NCI-H187 (cell line): ENCODE measurements around the gene SKA2.
"Not testable (repeated sequence)": the region's sequence is repeated elsewhere in the genome, so short reads cannot be mapped to it uniquely, and the experiment has no call there.

Experiments
- DNase-seq, 2 experiments: peaks; one replicate each; lab custom pipeline; 2025; lab: John Stamatoyannopoulos, UW

Gene SKA2

GRCh38 chr17:59094861-59095530 is 60.0 kb downstream of the SKA2 start:
- DNase-seq, result no peak

GRCh38 chr17:59093702-59094231 is 61.2 kb downstream of the SKA2 start:
- no peak for DNase-seq

- DNase-seq, result no peak
Measured at GRCh38 chr17:59093145-59093701, 61.8 kb downstream of the SKA2 start.

- not testable (repeated sequence) for DNase-seq
Measured at GRCh38 chr17:59090593-59090992, 64.4 kb downstream of the SKA2 start.

GRCh38 chr17:59084154-59084553 is 70.8 kb downstream of the SKA2 start:
- DNase-seq, result no peak

- DNase-seq, result no peak
Measured at GRCh38 chr17:59074494-59074893, 80.5 kb downstream of the SKA2 start.

GRCh38 chr17:59073972-59074371 is 81.0 kb downstream of the SKA2 start:
- DNase-seq, result no peak

- no peak for DNase-seq
Measured at GRCh38 chr17:59069856-59070255, 85.1 kb downstream of the SKA2 start.

- no peak for DNase-seq
Measured at GRCh38 chr17:59067756-59068155, 87.2 kb downstream of the SKA2 start.

GRCh38 chr17:59067340-59067739 is 87.6 kb downstream of the SKA2 start:
- no peak for DNase-seq

- DNase-seq, result no peak
Measured at GRCh38 chr17:59062509-59062908, 92.5 kb downstream of the SKA2 start.
